IPS-NIHi11 (cell line): ENCODE data around the gene PVRIG.
"Not testable (repeated sequence)": the region's sequence is repeated elsewhere in the genome, so short reads cannot be mapped to it uniquely, and the experiment has no call there.

Experiments used
- DNase-seq: peaks from one replicate; pipeline ENCODE4 v3.0.0; 2012; ENCODE audit warnings: mixed read lengths, low spot score

PVRIG gene

DNA sequence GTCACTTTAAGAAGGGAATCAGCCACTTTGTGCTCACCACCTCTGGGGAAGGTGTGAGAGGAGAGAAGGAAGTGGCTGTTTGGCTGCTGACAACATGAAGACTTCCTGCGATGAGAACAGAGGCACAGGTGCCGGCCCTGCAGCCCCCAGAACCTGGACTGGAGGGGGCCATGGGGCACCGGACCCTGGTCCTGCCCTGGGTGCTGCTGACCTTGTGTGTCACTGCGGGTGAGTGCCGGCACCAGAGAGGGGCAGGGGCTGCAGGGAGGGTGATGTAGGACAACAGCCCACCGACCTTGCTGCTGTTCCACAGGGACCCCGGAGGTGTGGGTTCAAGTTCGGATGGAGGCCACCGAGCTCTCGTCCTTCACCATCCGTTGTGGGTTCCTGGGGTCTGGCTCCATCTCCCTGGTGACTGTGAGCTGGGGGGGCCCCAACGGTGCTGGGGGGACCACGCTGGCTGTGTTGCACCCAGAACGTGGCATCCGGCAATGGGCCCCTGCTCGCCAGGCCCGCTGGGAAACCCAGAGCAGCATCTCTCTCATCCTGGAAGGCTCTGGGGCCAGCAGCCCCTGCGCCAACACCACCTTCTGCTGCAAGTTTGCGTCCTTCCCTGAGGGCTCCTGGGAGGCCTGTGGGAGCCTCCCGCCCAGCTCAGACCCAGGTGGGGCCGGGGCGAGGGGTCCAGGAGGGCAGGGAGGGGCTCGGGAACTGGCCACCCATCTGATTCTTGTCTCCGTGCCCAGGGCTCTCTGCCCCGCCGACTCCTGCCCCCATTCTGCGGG, at the start of gene PVRIG:
PVRIG (plus strand) TSS at position 149 of the 785 bp plus-strand sequence; CDS start at position 171, 22 bp downstream.
- DNase-seq, result not testable (repeated sequence)

- no peak for DNase-seq
Observed at GRCh38 chr7:100170101-100170897, 49.5 kb upstream of the PVRIG start.

DNA sequence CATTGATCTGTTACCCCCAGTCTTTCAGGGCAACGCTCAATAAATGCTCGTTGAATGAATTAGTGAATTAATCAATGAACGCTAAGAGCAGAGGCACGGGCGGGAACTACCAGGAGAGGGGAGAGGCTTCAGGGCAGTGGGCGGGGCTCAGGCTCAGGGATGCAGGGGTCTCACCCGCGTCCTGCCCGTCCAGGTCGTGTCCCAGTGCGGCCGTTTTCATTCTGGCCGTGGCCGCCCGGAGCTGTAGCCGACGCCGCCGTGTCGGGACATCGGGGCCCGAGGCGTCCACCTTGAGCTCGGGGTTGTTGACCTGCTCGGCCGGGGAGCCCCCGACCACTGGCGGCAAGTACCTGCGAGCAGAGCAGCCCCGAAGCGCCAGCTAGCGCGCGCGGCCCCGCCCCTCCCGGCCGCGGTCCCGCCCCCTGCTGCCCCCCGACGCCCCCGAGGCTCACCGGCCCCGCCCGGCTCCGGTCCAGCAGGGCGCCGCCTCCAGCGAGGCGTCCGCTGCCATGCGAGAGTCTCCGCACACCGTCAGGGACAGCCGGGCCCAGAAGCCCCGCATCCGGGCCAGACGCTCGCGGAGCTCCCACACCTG, 48.6 kb upstream of the PVRIG start:
- peak; percentile 79 for DNase-seq

- DNase-seq, result no peak
Observed at GRCh38 chr7:100171840-100172239, 47.9 kb upstream of the PVRIG start.

- no peak for DNase-seq
Observed at GRCh38 chr7:100173806-100174495, 45.8 kb upstream of the PVRIG start.

DNA sequence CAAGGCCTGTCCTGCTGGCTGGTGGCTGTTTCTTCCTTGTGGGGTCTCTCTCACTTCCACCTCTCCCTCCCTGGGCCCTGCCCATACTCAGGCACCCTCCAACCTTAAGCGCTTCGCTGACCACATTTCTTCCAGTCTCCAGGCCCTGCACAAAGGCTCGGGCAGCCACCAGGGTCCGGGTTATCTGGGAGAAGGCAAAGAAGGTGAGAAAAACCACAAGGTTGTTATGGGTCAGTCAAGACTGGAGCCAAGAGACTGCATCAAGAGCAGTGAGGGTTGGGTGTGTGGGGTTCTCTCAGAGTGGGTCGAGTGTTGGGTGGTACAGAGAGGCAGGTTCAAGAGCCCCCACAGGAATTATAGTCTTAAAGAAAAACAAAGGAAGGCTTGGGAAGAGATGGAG, 45.2 kb upstream of the PVRIG start:
- DNase-seq, result no peak

DNA sequence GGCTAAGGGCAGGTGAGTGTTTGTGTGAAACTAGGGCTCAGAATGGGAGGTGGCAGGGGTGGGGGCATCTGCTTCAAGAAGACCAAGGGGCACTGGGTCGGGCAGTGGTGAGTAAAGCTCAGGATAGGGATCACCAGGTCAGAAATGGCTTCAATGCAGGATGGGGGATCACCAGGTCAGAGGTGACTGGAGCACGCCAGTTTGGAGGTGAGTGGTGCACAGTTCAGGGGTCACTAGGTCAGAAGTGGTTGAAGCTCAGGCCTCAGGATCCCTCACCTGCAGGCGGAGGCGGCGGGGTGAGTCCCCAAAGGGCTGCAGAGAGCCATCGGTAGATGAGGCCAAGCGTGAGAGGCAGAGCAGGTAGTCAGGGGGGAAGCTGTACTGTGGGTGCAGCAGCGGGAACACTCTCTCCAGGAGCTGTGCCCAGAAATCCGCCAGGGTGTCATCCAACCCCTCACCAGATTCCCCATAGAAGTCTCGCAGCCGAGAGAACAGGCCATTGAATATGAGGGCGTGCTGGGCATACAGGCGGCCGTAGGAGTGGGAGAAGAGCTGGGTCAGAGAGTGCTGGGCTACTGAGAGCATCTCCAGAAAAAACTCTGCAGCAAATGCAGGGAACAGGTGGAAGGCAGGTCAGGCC, 44.3 kb upstream of the PVRIG start:
- no peak for DNase-seq

GRCh38 chr7:100176096-100177044, 43.4 kb upstream of the PVRIG start:
- no peak for DNase-seq

GRCh38 chr7:100177045-100178001, 42.4 kb upstream of the PVRIG start, which contains the start of the genes GPC2 and STAG3:
TSS of gene GPC2 (minus strand) at chr7:100177381. CDS start at chr7:100177199, 182 bp downstream.
TSS of gene STAG3 (plus strand) at chr7:100177918. CDS start at chr7:100180557, 2,639 bp downstream.
- DNase-seq, result peak; percentile 96

GRCh38 chr7:100180084-100180483, 39.7 kb upstream of the PVRIG start:
- not testable (repeated sequence) for DNase-seq

- not testable (repeated sequence) for DNase-seq
Observed at GRCh38 chr7:100182616-100183015, 37.1 kb upstream of the PVRIG start.

GRCh38 chr7:100183090-100183489, 36.7 kb upstream of the PVRIG start:
- not testable (repeated sequence) for DNase-seq

DNA sequence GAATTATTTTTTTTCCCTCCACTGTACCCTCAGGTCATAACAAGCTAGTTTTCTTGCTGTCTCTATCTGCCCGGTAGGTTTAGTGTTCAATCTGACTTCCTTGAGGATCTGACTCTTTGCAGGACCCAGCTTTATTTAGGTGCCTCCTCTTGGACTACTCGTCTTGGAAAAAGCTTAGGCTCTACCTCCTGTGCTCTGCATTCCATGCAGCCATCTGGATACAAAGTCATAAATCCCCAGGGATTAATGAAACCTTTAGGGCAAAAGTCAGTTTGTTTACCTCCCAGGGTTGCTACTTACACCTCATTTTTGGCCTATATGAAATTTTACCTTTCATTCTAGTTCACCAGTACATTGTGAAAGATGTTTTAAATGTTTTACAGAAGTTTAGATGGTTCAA, 34.0 kb upstream of the PVRIG start:
- DNase-seq, result no peak

- no peak for DNase-seq
Observed at GRCh38 chr7:100189061-100189460, 30.7 kb upstream of the PVRIG start.

- DNase-seq, result no peak
Observed at GRCh38 chr7:100190048-100190711, 29.6 kb upstream of the PVRIG start.

GRCh38 chr7:100191775-100192174, 28.0 kb upstream of the PVRIG start:
- no peak for DNase-seq

- not testable (repeated sequence) for DNase-seq
Observed at GRCh38 chr7:100192281-100192862, 27.4 kb upstream of the PVRIG start.

DNA sequence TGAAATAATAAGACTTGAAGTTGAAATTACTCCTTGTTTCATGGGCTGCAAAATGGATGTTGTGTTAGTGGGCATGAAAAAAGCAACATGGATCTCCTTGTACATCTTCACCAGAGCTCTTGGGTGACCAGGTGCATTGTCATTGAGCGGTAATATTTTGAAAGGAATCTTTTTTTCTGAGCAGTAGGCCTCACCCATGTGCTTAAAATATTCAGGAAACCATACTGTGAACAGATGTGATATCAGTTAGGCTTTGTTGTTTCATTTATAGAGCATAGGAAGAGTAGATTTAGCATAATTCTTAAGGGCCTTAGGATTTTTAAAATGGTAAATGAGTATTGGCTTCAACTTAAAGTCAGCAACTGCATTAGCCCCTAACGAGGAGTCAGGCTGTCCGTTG, 26.8 kb upstream of the PVRIG start:
- no peak for DNase-seq
